KMS-11 (cell line): ENCODE data around the gene NXPH4.

Experiments used
- H2AFZ ChIP-seq: fragments of 200-600 bp; sonication (generic); 2 replicates; pipeline ENCODE4 v1.6.1; 2016; ENCODE audit warnings: antibody characterized with exemption, mixed run types, low read depth
- H3K27ac ChIP-seq: fragments of 200-600 bp; sonication (generic); 2 replicates; pipeline ENCODE4 v1.6.1; 2016; ENCODE audit warnings: mild to moderate bottlenecking, mixed run types
- H3K27me3 ChIP-seq: fragments of 200-600 bp; sonication (generic); 2 replicates; pipeline ENCODE4 v1.6.1; 2017; ENCODE audit warnings: mild to moderate bottlenecking, low read depth, mixed run types, moderate library complexity; ENCODE audit not compliant: insufficient read depth
- H3K36me3 ChIP-seq: fragments of 200-600 bp; sonication (generic); 2 replicates; pipeline ENCODE4 v1.6.1; 2017; ENCODE audit warnings: mild to moderate bottlenecking, mixed run types; ENCODE audit not compliant: insufficient read depth
- H3K4me1 ChIP-seq: fragments of 200-600 bp; sonication (generic); 2 replicates; pipeline ENCODE4 v1.6.1; 2016; ENCODE audit warnings: mild to moderate bottlenecking, low read depth, mixed run types; ENCODE audit not compliant: poor library complexity, severe bottlenecking
- H3K4me2 ChIP-seq: fragments of 200-600 bp; sonication (generic); 2 replicates; pipeline ENCODE4 v1.7.0; 2016; ENCODE audit warnings: mild to moderate bottlenecking, mixed run types
- H3K4me3 ChIP-seq: fragments of 200-600 bp; sonication (generic); IDR thresholded peaks from 2 replicates; pipeline ENCODE4 v1.6.1; 2017; ENCODE audit warnings: low read depth, low read length, mixed read lengths; ENCODE audit not compliant: insufficient read depth
- H3K79me2 ChIP-seq: fragments of 200-600 bp; sonication (generic); 2 replicates; pipeline ENCODE4 v1.6.1; 2016; ENCODE audit warnings: low read depth, mixed run types; ENCODE audit not compliant: insufficient read depth
- H3K9ac ChIP-seq: fragments of 200-600 bp; sonication (generic); 2 replicates; pipeline ENCODE4 v1.6.1; 2016; ENCODE audit warnings: mild to moderate bottlenecking, mixed run types
- H4K20me1 ChIP-seq: fragments of 200-600 bp; sonication (generic); 2 replicates; pipeline ENCODE4 v1.6.1; 2016; ENCODE audit warnings: mild to moderate bottlenecking, mixed run types; ENCODE audit not compliant: insufficient read depth
- CTCF ChIP-seq: fragments of 200-600 bp; sonication (generic); conservative IDR thresholded peaks from 2 replicates; pipeline ENCODE4 v1.6.1; 2017; ENCODE audit warnings: low read depth, mild to moderate bottlenecking, antibody characterized with exemption, low read length, moderate library complexity, mixed read lengths

Gene NXPH4

GRCh38 chr12:57268264-57268663 is 51.7 kb downstream of the NXPH4 start:
- Histone ChIP-seq H4K20me1 (no peaks in the 10 kb centered on the region), H2AFZ (no peak overlapping the region), H3K9ac (no peak overlapping the region), H3K27ac (no peak overlapping the region), H3K36me3 (no peaks in the 10 kb centered on the region), H3K4me1 (peaks cover 6% of the 10 kb centered on the region), H3K4me2 (no peak overlapping the region), H3K4me3 (no peak overlapping the region), H3K27me3 (no peaks in the 10 kb centered on the region), H3K79me2 (no peaks in the 10 kb centered on the region)
- no peak for TF ChIP-seq CTCF

GRCh38 chr12:57270966-57271470 is 54.4 kb downstream of the NXPH4 start:
- Histone ChIP-seq H3K9ac (no peak overlapping the region), H3K4me3 (no peak overlapping the region), H3K36me3 (no peaks in the 10 kb centered on the region), H3K4me2 (no peak overlapping the region), H3K4me1 (no peaks in the 10 kb centered on the region), H3K79me2 (no peaks in the 10 kb centered on the region), H4K20me1 (no peaks in the 10 kb centered on the region), H3K27ac (no peak overlapping the region), H2AFZ (no peak overlapping the region), H3K27me3 (no peaks in the 10 kb centered on the region)
- TF ChIP-seq CTCF, result 0 out of 2 replicates have a peak, but pooled peaks have one; percentile 20

GRCh38 chr12:57272337-57273151 is 56.0 kb downstream of the NXPH4 start:
- TF ChIP-seq CTCF, result no peak
- H3K27me3 ChIP-seq, result no peaks in the 10 kb centered on the region
- no peak overlapping the region for H3K27ac ChIP-seq
- H3K36me3 ChIP-seq, result no peaks in the 10 kb centered on the region
- no peaks in the 10 kb centered on the region for H3K79me2 ChIP-seq
- H2AFZ ChIP-seq, result no peak overlapping the region
- no peak overlapping the region for H3K4me3 ChIP-seq
- H3K4me2 ChIP-seq, result no peak overlapping the region
- H3K4me1 ChIP-seq, result no peaks in the 10 kb centered on the region
- H4K20me1 ChIP-seq, result no peaks in the 10 kb centered on the region
- no peak overlapping the region for H3K9ac ChIP-seq

GRCh38 chr12:57273516-57273915 is 56.9 kb downstream of the NXPH4 start:
- Histone ChIP-seq H3K27ac (no peak overlapping the region), H3K4me3 (no peak overlapping the region), H3K79me2 (no peaks in the 10 kb centered on the region), H3K9ac (no peak overlapping the region), H3K4me1 (no peaks in the 10 kb centered on the region), H3K27me3 (no peaks in the 10 kb centered on the region), H4K20me1 (no peaks in the 10 kb centered on the region), H3K36me3 (no peaks in the 10 kb centered on the region), H2AFZ (no peak overlapping the region), H3K4me2 (no peak overlapping the region)
- TF ChIP-seq CTCF, result no peak
